Activated CD4-positive, CD25-positive, alpha-beta regulatory T cell treated with anti-CD3 and anti-CD28 coated beads, Interleukin-2, amount 50 U/mL, for 24 hours (primary cell): ENCODE data around the gene CCHCR1.

ENCODE experiments used
- ATAC-seq, 2 donors: fragments of 150-1000 bp; cut with Tn5 transposase; one replicate each; pipeline ENCODE4 v1.10.0; 2021; ENCODE audit warnings: mild to moderate bottlenecking in 1 of 2, moderate library complexity in 1 of 2

The CCHCR1 gene

DNA sequence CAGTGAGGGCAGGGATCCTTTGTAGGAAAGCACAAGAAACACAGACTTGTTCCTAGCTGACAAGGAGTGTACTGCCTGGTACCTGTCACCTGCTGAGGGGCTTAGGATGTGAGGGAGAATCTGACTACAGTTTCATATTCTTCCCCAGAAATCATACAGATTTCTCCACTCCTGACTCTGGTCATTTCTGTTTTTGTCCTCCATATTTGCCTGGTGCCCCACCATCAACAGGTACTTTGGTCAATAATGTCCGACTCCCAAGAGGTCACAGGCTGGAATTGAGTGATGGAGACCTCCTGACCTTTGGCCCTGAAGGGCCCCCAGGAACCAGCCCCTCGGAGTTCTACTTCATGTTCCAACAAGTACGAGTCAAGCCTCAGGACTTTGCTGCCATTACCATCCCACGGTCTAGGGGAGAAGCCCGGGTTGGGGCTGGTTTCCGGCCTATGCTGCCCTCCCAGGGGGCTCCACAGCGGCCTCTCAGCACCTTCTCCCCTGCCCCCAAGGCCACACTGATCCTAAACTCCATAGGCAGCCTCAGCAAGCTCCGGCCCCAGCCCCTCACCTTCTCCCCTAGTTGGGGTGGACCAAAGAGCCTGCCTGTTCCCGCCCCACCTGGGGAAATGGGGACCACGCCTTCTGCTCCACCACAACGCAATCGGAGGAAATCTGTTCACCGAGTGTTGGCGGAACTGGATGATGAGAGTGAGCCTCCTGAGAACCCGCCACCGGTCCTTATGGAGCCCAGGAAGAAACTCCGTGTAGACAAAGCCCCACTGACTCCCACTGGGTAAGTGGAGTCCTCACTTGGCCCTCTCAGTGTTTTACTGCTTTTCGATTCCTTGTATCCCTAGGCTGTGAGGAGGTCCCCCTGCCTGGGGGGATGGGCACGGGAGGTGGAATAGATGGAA is 3.9 kb upstream of the CCHCR1 start:
- no peak for ATAC-seq

DNA sequence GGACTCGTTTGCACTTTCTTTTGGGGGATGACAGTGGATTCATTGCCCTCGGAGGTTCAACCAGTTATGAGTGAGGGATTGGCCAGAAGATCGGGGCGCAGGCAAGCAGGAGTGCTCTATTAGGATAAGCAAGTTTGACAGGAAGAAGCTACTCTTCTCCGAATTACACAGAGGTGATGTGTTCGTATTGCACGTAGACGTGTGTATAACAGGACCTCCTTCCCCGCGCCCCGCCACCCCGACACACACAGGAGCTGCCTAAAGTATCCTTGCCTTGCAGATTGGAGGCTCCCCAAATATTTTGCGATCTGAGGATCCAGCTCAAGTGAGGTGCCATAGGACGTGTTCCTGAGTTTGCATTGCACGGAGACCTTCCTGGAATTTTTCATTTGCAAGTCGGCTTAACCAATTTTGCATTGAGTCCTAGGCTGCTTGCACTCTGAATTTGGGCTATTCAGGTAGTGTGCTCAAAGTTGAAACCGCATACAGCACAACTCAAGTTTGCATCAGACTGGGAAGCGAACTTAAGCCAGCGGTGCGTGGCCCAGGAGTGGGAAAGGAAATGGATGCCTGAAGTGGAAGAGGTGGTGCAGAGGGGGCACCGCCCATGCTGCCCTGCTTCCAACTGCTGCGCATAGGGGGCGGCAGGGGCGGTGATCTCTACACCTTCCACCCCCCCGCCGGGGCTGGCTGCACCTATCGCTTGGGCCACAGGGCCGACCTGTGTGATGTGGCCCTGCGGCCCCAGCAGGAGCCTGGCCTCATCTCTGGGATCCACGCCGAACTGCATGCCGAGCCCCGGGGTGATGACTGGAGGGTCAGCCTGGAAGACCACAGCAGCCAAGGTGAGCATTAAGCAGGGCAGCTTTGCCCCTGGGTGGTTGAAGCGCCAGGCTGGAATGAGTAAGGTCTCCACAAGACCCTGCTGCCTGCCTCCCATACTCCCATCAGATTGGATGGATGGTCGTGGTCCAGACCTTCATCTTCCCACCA is 1.6 kb upstream of the CCHCR1 start:
- ATAC-seq = no peak

DNA sequence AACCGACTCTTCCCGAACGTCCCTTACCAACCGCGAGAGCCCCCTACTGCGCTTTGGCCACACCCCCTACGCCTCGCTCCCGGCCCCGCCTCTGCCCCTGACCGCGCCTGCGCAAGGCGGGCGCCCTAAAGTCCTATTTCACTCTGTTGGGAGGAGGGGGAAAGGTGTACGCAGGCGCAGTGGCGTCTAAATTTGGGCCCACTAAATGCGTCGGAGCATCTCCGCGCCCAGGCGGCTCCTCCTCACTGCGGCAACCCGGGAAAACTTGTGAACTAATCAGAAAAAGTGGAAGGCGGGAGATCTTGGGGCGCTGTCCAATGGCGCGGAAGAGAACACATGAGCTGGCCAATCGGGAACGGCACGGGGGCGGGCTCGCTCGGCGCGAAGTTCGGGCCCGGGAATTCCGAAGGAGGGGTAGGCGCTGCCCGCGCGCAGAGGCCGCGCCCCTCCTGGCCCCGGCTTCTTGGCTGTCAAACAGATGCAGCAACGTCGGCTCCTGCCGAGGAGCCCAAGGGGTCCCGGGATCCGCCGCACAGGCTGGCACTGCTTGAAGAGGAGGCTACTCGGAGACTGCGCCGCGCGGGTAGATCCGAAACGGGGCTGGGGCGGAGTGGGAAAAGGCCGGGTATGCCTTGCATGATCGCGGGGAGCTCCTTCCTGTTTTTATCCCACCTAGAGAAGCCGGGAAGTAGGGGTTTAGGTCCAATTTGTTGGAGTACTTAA is 699 bp upstream of the CCHCR1 start, which contains the start of gene TCF19:
Gene TCF19 (plus strand): TSS at position 450 of the 723 bp plus-strand sequence. CDS start 881 bp downstream, outside the sequence.
- peak; percentile 95 to 96 for ATAC-seq

DNA sequence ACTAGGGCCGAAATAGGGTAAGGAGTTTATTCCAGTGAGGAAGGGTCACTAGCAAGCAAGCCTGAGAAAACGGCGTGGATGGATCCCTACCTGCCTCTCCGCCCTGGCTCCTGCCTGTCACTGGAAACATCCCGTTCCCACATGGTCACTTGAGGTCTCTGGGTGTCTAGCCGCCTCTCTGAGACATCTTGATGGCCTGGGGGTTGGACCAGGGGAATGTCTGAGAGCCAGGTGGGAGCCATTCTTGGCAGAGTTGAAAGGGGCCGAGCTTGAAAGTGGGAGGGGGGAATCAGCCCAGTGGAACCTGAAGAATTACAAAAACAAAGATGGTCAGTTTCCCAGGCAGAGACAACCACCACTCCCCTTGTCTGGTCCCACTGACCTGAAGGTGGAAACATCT is 961 bp downstream of the CCHCR1 start:
- ATAC-seq = no peak

DNA sequence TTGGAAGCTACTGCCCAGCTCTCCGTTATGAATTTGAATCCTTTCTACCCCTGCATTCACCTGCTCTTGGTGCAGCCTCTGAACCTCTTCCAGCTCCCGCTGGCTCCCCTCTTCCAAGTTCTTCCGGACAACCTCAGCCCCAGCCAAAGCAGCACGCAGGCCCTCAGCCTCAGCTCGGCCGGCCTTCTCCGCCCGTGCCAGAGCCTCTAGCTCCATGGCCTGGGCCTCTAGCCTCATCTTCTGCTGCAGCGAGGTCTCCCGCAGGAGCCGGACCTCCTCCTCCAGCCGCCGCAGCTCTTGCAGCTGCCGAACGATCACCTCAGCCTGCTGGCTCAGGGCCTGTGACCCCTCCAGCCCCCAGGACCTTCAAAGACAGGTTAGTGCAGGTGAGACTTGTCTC is 3.2 kb downstream of the CCHCR1 start:
- no peak for ATAC-seq

DNA sequence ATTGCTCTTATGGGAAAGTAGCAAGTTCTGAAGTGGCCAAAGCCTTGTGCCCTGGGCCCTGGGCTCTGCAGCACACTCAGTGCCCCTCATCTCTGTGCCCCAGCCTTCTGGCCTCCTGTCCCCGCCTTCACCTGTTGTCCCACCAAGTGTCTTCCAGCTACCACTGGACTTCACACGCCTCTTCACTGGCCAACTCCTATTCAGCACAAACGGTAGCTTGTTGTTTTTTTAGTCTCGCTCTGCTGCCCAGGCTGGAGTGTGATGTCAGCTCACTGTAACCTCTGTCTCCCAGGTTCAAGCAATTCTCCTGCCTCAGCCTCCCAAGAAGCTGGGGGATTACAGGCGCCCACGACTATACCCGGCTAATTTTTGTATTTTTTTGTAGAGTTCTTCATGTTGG is 4.8 kb downstream of the CCHCR1 start:
- no peak for ATAC-seq

DNA sequence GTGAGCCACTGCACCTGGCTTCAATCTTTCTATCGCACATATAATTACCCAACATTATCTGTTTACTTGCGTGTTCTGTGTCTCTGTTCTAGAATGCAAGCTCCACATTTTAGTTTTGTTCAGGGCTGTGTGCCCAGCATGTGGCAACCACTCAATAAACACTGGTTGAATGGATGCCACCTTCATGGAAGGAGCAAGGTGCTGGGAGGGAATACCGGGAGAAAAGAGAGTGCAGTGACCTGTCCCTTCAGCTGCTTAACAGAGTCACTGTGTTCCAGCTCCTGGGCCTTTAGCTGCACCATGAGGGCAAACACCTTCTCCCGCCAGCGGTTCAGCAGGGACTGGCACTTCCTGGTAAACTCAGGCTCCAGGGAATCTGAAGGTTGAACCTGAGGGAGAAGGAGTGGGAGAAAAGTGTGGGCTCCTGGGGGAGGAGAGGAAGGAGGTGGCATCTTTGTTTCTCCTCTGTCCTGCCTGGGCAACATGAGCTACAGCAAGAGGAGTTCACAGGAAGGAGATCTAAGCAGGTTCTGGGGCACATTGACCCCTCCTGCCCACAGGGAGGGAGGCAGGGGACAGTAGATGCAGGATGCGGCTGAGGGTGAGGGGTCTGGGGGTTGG is 7.7 kb downstream of the CCHCR1 start:
- ATAC-seq = no peak

DNA sequence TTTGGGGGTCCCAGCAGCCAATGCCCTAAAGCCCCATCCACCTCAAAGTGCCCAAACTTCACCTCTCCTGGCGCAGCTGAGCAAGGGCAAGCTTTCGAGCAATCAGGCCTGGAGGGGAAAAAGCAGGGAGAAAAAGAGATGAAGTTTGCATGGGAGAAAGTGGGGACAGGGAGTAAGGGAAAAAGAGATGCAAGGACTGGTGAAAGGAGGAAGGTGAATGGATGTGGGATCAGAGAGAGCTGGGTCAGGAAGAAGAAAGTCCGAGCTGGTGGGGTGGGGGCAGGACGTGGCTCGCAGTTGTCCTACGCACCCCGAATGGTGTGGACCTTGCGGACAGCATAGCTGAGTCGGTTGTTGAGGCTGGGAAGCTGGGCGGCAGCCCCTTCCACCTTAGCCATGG is 12.2 kb downstream of the CCHCR1 start:
- no peak for ATAC-seq

DNA sequence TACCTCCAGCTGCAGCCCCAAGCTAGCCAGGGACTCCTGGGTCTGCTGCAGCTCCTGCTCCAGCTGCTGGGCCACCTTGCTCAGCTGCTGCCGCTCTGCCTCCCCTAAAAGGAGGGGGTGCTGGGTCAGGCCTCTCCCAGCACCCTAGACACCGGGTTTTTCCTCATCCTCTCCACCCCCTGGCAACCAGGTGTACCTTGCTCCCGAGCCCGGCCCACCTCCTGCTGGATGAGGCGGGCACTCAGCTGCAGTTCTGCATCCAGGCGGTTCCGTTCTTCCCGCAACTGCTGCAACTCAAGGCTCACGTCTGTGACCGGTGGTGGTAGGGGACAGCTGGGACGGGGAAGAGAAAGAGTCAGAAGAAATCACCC is 12.6 kb downstream of the CCHCR1 start:
- ATAC-seq = no peak

DNA sequence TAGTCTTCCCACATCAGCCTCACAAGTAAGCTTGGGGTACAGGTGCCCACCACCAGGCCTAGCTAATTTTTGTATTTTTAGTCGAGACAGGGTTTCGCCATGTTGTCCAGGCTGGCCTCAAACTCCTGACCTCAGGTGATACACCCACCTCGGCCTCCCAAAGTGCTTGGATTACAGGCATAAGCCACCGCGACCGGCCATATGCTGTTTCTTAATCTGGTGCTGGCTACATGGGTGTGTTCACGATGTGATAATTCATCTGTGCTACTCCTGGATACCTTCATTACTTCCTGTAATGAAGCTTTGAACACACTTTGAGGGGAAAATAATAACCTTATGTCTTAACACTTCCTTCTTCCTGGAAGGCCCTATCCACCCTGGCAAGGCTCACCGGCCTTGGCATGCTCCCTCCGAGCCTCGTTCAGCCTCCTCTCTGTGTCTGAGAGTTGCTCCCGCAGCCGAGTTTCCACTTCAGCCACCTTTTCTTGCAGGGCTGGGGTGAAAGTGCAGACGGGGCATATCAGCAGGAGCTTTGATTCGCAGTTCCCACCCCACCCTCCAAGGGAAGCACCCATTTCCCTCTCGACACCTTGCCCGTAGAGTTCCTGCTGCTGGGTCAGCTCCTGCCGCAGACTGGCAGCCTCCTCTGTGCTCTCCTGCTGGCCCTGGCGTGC is 13.2 kb downstream of the CCHCR1 start:
- ATAC-seq = no peak

DNA sequence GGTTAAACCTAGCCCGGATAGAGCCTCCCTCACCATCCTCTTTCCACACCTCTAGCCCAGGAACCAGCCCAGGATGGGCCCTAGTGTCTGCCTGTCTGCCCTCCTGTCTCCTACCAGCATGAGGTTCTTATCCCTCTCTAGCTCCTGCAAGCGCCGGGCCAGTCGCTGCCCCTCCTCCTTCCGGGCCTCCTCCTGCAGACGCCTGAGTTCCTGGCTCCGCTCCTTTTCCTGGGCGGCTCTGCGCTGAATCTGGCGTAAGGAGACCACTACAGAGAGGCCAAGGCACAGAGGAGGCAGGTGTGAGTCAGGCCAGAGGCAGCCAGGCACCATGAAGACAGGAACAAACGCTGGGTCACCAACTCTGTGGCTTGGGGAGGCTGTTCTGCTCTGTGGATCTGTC is 14.5 kb downstream of the CCHCR1 start:
- no peak for ATAC-seq

DNA sequence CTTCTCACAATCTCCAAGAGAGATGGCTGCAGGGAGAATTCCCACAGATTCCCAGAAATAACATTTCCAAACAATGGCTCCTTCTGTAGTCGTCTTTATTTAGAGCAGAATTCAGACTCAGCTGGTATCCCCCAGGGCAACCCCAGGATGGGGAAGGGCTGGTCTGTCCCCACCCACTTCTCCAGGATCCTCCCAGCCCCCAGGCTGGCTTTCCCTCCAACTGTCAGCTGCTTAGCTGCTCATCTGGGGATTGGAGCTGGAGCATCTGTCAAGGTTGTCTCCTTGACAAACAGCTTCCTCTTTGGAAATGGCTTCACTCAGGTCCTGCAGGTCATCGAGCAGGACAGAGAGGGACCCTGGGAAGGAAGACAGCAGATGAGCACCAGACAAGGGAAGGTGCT is 15.2 kb downstream of the CCHCR1 start:
- no peak for ATAC-seq

DNA sequence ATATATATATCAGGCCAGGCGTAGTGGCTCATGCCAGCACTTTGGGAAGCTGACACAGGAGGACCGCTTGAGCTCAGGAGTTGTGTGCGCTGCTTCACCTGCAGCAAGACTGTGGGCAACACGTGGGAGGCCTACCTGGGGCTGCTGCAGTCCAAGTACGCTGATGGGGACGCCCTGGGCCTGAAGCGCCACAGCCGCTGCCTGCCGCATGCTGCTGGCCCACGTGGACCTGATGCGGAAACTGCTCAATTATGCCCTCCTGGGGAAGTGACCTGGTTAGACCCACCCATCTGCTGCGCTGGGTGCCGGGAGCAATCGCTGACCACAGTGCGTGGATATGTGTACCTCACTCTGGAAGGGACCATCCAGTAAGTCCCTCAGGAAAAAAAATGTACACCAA is 17.0 kb downstream of the CCHCR1 start:
- no peak for ATAC-seq

DNA sequence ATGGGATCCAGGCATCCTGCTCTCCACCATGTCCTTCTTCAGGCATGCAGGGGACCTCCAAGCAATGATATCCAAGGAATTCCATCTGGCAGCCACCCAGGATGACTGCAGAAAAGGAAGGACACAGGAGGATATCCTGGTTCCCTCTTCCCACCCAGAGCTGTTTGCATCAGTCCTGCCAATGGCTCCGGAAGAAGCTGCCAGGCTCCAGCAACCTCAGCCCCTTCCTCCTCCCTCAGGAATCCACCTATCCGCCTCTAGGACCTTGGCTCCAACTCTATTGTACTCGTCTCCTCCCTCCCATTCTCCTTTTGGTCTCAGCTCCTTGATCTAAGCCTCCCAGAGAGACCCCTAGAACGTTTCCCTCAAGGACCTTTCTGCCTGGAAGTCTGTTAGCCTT is 18.0 kb downstream of the CCHCR1 start:
- no peak for ATAC-seq

DNA sequence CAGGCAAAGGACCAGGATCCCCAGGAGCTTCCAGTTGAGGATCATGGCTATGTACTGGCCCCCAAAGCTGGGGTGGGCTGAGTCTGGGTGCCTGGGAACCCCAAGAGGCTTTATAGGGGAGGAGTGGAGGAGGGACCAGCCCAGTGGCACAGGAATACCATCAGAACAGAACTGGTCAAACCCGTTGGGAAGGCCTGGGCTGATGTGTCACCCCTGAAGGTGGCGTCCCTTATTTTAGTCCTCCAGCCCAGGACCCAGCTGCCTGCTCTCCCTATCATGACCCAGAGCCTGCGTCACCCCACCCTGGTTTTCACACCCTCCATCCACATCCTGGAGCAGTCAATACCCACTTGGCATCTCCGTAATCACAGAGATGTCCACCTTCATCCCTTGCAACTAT is 18.6 kb downstream of the CCHCR1 start, which contains the start of gene PSORS1C2:
Gene PSORS1C2 (minus strand): TSS at position 85 of the 400 bp plus-strand sequence. CDS start 40 bp downstream, at position 45.
- ATAC-seq = no peak

DNA sequence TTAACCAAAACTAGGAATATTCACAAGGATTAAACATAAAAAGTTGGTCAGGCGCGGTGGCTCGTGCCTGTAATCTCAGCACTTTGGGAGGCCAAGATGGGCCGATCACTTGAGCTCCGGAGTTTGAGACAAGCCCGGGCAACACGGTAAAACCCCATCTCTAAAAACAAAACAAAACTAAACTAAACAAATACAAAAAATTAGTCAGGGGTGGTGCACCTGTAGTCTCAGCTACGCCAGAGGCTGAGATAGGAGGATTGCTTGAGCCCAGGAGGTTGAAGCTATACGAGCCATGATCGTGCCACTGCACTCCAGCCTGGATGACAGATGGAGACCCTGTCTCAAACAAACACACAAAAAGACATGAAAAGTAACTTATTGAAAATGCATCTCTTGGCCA is 21.9 kb downstream of the CCHCR1 start:
- no peak for ATAC-seq

DNA sequence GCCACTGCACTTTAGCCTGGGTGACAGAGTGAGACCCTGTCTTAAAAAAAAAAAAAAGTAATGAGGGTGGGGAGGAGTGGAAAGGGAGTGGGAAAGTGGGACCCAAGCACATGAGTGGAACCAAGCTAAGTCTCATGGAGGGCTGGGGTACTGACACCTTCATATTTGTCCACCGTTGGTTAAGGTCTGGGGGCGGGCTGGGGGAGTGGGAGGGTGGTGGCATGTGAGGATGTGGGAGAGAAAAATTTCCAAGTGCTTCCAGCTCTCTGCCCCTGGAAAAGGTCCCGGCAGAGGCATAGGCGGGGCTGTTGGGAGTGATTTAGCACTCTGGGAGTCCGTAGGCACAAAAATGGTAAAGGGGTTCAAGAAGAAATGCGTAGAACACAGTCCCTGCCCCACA is 24.8 kb downstream of the CCHCR1 start:
- no peak for ATAC-seq

DNA sequence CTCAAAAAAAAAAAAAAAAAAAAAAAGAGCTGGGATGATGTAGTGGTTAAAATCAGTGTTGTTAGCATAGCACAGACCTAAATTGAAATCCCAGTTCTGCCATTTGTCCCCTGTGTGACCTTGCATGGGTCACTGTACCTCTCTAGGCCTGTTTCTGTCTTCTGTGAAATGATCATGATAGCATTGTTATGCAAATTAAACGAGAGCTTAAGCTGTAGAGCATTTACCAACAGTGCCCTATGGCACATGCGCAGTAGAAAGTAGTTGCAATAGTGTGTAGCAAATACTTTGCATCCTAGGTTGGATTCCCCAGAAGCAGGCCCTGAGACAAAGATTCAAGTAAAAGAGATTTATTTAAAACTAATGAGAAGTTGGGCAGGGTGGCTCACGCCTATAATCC is 26.0 kb downstream of the CCHCR1 start:
- no peak for ATAC-seq

DNA sequence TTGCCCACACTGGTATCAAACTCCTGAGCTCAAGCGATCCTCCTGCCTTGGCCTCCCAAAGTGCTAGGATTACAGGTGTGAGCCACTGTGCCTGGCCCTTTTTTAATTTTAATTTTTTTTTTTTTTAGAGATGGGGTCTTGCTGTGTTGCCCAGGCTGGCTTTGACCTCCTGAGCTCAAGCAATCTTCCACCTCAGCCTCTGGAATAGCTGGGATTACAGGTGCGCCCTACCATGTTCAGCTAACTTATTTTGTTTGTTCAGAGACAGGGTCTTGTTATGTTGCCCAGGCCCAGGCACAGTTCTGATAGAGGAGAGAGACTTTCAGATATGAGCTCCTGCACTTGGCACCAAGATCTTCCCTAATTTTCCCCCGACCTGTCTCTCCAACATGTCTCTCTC is 26.9 kb downstream of the CCHCR1 start:
- ATAC-seq = no peak

DNA sequence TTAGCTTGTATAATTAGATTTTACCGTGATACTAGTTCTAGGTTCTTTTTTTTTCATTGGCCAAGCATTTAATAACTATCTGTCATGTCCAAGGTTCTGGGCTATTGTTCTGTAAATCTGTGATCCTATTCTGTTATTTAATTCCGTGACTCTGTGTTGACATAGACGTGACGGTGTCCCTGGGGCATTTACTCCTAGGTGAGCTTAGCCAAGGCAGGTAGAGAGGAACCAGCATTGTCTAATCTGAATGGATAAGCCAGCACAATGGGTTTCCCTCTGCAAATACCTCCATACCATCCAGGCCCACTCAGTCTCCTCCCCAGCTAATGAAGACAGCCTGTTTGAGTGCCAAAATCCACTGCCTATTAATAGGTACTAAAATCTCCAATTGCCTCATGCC is 28.5 kb downstream of the CCHCR1 start:
- ATAC-seq = no peak

DNA sequence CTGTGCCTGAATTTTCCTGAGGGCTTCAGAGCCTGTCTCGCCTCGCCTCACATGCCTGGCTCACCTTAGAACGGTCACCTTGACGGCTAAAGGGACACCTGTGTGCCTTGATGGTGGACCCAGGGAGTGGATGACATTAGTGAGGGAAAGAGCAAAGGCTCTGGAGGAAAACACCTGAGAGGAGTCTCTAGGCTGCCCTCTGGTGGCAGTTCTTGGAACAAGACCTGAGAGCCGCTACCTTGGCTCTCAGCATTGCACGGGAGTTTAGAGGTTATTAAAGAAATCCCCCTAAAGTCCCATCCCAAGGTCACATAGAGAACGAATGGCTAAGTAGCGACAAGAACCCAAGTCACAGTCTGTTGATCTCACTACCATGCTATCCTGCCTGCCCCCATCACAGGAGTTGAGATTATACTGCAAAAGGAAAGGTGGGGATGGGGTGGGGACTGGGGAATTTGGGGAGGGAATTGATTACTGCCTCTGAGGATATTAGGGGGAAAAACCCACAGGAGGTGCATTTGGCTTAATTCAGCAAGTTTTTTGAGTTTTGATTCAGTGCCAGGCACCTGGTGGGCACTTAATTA is 29.4 kb downstream of the CCHCR1 start:
- ATAC-seq = peak; percentile 63 to 73
